Stimulated activated CD4-positive, alpha-beta T cell treated with anti-CD3 and anti-CD28 coated beads, Interleukin-1b, Interleukin-23, amount 100 ng/mL, for 48 hours (primary cell): ENCODE measurements around the gene IRF6.

Experiments used
- DNase-seq: peaks from one replicate; pipeline ENCODE4 v3.0.0-alpha.2; 2020

IRF6 gene

GRCh38 chr1:209805875-209806760 lies at the start of gene IRF6:
IRF6 (minus strand) TSS chr1:209806142; CDS start chr1:209801413, 4,729 bp downstream.
- peak; percentile 56 for DNase-seq

DNA sequence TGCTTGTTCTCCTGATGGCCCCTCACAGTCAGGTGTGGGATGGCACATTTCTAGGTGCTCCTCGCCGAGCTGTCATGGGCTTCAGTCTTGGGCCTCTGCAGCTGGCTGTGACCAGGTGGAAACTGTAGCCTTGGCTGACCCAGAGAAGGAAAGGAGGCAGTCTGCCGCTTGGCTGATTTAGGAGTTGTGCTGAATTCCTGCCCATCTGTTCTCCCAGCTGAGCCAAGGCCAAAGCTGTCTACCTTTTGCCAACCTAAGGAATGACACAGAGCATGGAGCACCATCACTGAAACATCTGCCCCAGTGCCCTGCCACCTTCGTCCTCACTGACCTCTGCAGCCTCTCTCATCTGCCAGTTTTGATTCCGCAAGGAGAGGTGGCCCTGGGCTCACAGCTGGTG lies 49.7 kb upstream of the IRF6 start:
- DNase-seq, result no peak

- no peak for DNase-seq
Observed at GRCh38 chr1:209855006-209855405, 49.1 kb upstream of the IRF6 start.

DNA sequence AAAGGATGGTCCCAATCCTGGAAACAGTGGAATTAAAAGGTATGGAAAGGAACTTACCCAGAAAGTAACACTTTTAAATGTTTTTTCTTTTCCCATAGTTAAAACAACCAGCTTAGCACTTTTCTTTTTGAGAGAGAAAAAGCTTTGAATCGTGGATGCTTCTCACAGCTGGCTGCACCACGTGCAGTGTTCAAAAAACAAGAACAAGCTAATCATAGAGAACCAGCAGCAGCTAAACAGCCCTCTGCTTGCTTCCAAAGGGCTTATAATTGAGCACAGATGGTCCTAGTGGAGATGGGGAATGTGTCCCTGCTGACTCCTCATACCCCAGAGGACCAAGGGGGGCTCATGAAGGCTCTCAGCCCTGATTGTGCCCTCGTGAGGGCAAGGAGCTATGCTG lies 48.3 kb upstream of the IRF6 start:
- no peak for DNase-seq

- no peak for DNase-seq
Observed at GRCh38 chr1:209853676-209854075, 47.7 kb upstream of the IRF6 start.

GRCh38 chr1:209850342-209850979 lies 44.5 kb upstream of the IRF6 start:
- peak; percentile 29 for DNase-seq

GRCh38 chr1:209849388-209849787 lies 43.4 kb upstream of the IRF6 start:
- no peak for DNase-seq

- DNase-seq, result no peak
Observed at GRCh38 chr1:209845408-209845725, 39.4 kb upstream of the IRF6 start.

- DNase-seq, result no peak
Observed at GRCh38 chr1:209844695-209845407, 38.9 kb upstream of the IRF6 start.

GRCh38 chr1:209840611-209841010 lies 34.7 kb upstream of the IRF6 start:
- DNase-seq, result no peak

GRCh38 chr1:209839875-209840546 lies 34.1 kb upstream of the IRF6 start:
- peak; percentile 11 for DNase-seq

GRCh38 chr1:209838537-209838936 lies 32.6 kb upstream of the IRF6 start:
- no peak for DNase-seq

- DNase-seq, result no peak
Observed at GRCh38 chr1:209837671-209838070, 31.7 kb upstream of the IRF6 start.

DNA sequence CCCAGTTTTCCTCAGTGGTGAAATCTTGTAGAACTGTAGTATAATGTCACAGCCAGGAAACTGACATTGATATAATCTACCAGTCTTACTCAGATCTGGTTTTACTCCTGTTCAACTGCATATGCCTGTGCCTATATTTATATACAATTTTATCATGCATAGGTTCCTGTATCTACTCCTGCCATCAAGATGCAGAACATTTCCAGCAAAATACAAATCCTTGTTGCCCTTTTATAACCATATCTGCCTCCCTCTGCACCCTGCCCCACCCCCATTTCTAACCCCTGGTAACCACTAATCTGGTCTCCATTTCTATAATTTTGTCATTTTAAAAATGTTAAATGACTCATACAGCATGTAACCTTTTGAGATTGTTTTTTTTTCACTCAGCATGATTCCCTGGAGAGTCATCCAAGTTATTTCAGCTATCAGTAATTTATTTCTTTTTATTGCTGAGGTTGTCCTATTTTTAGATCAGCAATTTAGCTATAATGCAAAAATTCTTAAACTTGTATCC lies 29.9 kb upstream of the IRF6 start:
- DNase-seq, result peak; percentile 52

GRCh38 chr1:209831615-209832014 lies 25.7 kb upstream of the IRF6 start:
- DNase-seq, result no peak

- no peak for DNase-seq
Observed at GRCh38 chr1:209830722-209831121, 24.8 kb upstream of the IRF6 start.

GRCh38 chr1:209829716-209830115 lies 23.8 kb upstream of the IRF6 start:
- DNase-seq, result no peak

DNA sequence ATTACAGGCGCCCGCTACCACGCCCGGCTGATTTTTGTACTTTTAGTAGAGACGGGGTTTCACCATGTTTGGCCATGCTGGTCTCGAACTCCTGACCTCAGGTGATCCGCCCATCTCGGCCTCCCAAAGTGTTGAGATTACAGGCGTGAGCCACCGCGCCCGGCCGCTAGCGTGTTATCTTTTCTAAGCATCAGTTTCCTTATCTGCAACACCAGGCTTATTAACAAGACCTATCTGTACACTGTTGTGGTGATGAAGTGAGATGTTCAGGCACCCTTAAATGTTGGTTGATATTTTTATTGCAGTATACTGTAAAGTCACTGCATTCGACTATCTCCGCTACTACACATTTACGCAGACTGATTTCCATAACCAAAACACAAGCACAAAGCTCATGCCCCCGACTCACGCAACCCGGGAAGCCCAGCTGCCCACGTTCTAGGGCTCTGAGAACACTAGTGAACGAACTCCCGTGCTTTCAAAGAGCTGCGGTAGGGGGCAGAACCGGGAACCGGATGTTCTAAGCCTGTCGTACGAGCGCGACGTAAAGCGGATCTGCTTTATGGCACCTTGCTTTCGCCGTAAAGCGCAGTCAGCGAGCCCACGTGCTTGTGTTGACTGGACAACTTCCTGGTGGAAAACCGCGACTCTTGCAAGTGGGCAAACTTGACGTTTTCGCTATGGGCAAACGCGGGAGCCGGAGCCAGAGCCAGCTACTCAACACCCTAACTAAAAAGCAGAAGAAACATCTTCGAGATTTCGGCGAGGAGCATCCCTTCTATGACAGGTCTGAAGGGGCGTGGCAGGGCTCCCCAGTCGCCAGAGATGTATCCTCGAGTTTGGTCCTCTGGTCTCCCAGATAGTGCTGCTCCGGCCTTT lies 21.7 kb upstream of the IRF6 start, which contains the start of gene UTP25:
TSS of gene UTP25 (plus strand) at position 589 of the 879 bp plus-strand sequence. CDS start at position 681, 92 bp downstream.
- peak; percentile 93 for DNase-seq

DNA sequence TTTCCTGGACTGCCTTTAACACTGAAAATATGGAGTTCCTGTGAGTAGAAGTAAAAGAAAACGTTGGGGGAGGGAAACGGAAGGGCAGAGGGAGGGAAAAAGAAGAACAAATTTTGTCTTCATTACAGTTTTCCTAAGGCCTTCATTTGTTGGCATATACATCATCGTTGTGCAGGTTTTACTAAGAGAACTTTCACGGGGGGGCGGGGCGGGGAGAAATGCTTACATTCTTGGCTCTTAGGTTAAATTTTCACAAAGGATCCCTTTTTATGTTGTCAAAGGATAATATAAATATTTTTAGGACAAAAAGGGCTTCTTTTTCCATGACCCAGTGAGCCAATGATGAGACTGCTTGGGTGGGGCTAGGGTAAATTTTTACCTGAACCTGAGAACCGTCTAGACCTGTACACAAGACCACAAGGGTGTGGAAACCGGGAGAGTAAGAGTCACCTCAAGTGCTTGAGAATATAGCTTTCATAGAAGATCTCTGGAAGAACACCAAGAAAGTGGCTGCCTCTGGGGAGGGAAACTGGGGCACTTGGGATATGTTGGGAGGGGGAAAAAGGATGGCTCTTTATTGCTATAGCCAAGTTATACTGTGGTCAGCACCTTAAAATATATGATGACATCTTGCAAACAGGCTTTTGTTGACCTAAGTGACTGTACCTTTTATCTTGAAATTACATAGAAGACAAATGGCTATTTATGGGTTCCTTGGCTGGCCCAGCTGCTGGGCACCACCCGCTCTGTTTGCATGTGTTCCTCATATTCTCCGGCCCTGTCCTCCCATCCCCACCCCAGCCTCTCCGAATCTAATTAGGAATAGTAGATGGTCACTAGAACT lies 19.9 kb upstream of the IRF6 start:
- no peak for DNase-seq

GRCh38 chr1:209823143-209824041 lies 17.4 kb upstream of the IRF6 start:
- DNase-seq, result peak; percentile 15
